Measurements from ENCODE around the gene CKAP2L.

GRCh38 chr2:112737542-112738232 lies 26.7 kb downstream of the CKAP2L start:
- TF ChIP-seq CTCF (IDR thresholded peaks at IDR 0.05; ENCODE audit: low read depth, low read length) (no peak), EZH2phosphoT487 (IDR thresholded peaks at IDR 0.05; ENCODE audit: low read depth) (no peak)

All from OCI-LY3 (cell line).